ENCODE measurements around the gene RAB27A.

DNA sequence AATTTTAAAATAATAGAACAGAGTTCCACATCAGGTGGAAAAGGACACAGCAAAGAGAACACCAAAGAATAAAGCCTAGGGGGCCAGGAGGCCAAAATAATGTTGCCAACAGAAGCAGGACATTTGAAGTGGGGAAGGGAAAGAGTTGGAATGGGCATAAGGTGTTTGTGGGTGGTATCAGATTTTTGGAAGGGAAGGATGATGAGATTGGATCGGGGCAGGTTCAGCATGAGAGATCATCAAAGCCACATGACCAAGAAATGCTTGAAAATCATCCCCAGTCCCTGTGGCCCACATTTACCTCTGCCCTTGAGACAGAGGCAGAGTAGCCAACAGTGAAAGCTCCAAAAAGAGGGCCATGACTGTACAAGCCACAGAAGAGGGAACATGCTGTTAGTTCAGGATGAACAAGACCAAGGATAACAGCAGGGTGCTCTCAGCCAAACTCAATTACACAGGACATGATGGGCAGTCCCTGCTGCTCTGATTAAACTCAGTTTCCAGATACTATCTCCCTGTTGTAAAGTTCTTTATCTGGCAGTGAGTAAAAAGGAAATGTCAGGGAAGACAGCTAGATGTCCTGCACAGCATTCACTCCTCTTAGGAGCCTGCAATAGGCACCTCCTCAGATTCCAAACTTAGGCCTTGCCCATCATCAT, 32.5 kb downstream of the RAB27A start:
- no peak for TF ChIP-seq FOS (IDR thresholded peaks at IDR 0.05; ENCODE audit: borderline replicate concordance, extremely low read depth, insufficient read length)
- no peak for TF ChIP-seq NR2C2 (IDR thresholded peaks at IDR 0.05; ENCODE audit: borderline replicate concordance, control insufficient read depth, insufficient read length, low read depth)
- no peak for TF ChIP-seq EZH2 (IDR thresholded peaks at IDR 0.05; ENCODE audit: borderline replicate concordance, control insufficient read depth, low read depth, low read length)
- TF ChIP-seq, protein P1, sequence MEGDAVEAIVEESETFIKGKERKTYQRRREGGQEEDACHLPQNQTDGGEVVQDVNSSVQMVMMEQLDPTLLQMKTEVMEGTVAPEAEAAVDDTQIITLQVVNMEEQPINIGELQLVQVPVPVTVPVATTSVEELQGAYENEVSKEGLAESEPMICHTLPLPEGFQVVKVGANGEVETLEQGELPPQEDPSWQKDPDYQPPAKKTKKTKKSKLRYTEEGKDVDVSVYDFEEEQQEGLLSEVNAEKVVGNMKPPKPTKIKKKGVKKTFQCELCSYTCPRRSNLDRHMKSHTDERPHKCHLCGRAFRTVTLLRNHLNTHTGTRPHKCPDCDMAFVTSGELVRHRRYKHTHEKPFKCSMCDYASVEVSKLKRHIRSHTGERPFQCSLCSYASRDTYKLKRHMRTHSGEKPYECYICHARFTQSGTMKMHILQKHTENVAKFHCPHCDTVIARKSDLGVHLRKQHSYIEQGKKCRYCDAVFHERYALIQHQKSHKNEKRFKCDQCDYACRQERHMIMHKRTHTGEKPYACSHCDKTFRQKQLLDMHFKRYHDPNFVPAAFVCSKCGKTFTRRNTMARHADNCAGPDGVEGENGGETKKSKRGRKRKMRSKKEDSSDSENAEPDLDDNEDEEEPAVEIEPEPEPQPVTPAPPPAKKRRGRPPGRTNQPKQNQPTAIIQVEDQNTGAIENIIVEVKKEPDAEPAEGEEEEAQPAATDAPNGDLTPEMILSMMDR (IDR thresholded peaks at IDR 0.05 in 2 of 3, conservative IDR thresholded peaks at IDR 0.05 in 1 of 3; ENCODE audit: control insufficient read depth in 2 of 3, extremely low read depth in 1 of 3, insufficient read depth in 1 of 3, low read depth in 3 of 3, low read length in 3 of 3) = no peak
- no peak for TF ChIP-seq TCF3 (IDR thresholded peaks at IDR 0.05; ENCODE audit: borderline replicate concordance, insufficient read depth, low read depth, low read length)
- TF ChIP-seq IKZF2 (IDR thresholded peaks at IDR 0.05) = no peak
- no peak for TF ChIP-seq ZNF24 (IDR thresholded peaks at IDR 0.05)
- no peak for TF ChIP-seq BRCA1 (IDR thresholded peaks at IDR 0.05; ENCODE audit: low read depth, low read length)
- TF ChIP-seq, protein P2, sequence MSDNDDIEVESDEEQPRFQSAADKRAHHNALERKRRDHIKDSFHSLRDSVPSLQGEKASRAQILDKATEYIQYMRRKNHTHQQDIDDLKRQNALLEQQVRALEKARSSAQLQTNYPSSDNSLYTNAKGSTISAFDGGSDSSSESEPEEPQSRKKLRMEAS (IDR thresholded peaks at IDR 0.05; ENCODE audit: low read depth, low read length) = no peak
- no peak for TF ChIP-seq POLR2AphosphoS5 (IDR thresholded peaks at IDR 0.05; ENCODE audit: low read length)
